ENCODE measurements around the gene EYS. TPM values are rescaled to one million over a fixed set of nuclear protein-coding genes. Genes with fewer than 3 reads are reported as not detected.

Gene EYS
- total and polyA plus RNA-seq, 4 donors = not detected

DNA sequence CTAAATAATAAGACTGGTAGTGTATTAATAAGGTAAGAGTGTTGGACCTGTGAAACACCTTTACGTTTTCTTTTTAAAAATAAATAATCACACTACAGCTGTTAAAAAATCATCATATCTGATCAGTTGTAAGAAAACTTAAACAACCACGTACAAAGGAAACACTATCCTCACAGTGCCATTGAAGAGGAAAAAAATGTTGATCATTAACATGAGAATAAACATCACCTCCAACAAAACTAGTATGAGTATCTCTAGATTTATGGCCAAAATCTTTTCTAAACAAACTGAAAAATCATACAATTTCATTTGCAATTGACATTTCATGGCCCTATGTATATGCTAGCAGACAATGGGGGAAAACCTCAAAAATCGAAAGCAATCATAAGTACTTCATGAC lies 590 bp downstream of the EYS start:
- no peaks in the 10 kb centered on the region for H3K36me3 ChIP-seq (ENCODE audit: control insufficient read depth in 1 of 2, insufficient read depth in 2 of 2, low read length in 1 of 2)
- 70 to 80% methylated on average over 3 of the region's 3 CpGs for WGBS, 2 donors

DNA sequence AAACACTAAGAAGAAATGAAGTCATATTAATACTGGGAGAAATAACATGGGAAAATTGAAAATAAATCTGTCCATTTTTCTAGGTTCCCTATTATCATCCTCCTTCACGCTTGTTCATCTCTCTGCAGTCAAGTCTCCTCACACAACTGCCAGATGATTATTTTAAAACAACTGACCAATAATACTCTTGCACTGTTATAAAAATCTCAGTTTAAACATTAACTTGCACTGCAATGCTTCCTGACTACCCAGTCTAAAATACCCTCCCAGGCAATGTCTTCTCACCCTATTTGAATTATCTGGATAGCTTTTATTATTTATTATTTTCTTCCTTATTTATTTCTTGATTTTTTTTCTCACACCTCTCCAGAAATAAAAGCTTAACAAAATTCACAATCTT lies 5.7 kb downstream of the EYS start:
- no peaks in the 10 kb centered on the region for H3K4me1 ChIP-seq (ENCODE audit: control insufficient read depth in 1 of 2, insufficient read depth in 2 of 2, low read length in 2 of 2)
- H3K36me3 ChIP-seq (ENCODE audit: control insufficient read depth in 1 of 2, insufficient read depth in 2 of 2, low read length in 1 of 2) = no peaks in the 10 kb centered on the region
- no peak for DNase-seq
- H3K9me3 ChIP-seq (ENCODE audit: control insufficient read depth, low read length) = no peaks in the 10 kb centered on the region
- 70 to 85% methylated on average over 1 of the region's 1 CpG for WGBS, 2 donors
- no peak for ATAC-seq (ENCODE audit: low FRiP score)
- intact Hi-C loops (cut with DNase I) = no loop called here
- no peak overlapping the region for H3K27ac ChIP-seq (ENCODE audit: low read depth in 1 of 2, low read length in 2 of 2)
- no peaks in the 10 kb centered on the region for H3K27me3 ChIP-seq (ENCODE audit: control insufficient read depth in 1 of 2, insufficient read depth in 2 of 2, low read length in 1 of 2)
- H3K4me3 ChIP-seq (ENCODE audit: low read length in 2 of 2) = no peak overlapping the region

More for the DNA sequence above, 590 bp downstream of the EYS start:
- Histone ChIP-seq H3K9me3 (ENCODE audit: control insufficient read depth, low read length) (no peaks in the 10 kb centered on the region), H3K27ac (ENCODE audit: low read depth in 1 of 2, low read length in 2 of 2) (no peak overlapping the region), H3K4me1 (ENCODE audit: control insufficient read depth in 1 of 2, insufficient read depth in 2 of 2, low read length in 2 of 2) (no peaks in the 10 kb centered on the region), H3K4me3 (ENCODE audit: low read length in 2 of 2) (no peak overlapping the region), H3K27me3 (ENCODE audit: control insufficient read depth in 1 of 2, insufficient read depth in 2 of 2, low read length in 1 of 2) (no peaks in the 10 kb centered on the region)
- DNase-seq = no peak
- intact Hi-C loops (cut with DNase I) = no loop called here
- no peak for ATAC-seq (ENCODE audit: low FRiP score)

DNA sequence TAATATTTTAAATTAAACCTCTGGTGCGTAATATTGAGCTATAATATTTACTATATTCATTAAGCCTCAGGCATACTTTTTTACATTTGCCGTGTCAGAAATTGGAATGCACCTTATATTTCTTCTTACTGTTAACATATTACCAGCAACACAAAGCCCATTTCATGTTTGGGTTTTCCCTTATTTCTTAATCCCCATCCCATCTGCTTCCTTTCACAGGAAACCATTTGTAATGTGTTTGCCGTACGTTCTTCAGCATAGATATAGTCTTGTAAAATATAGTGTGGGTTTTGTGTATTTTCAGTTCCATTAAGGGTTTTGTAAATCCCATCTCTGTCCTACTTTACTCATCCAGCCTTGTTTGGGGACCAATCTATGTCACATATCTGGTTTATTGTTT lies 6.5 kb downstream of the EYS start:
- H3K9me3 ChIP-seq (ENCODE audit: control insufficient read depth, low read length) = no peaks in the 10 kb centered on the region
- H3K27me3 ChIP-seq (ENCODE audit: control insufficient read depth in 1 of 2, insufficient read depth in 2 of 2, low read length in 1 of 2) = no peaks in the 10 kb centered on the region
- H3K4me1 ChIP-seq (ENCODE audit: control insufficient read depth in 1 of 2, insufficient read depth in 2 of 2, low read length in 2 of 2) = no peaks in the 10 kb centered on the region
- no peaks in the 10 kb centered on the region for H3K36me3 ChIP-seq (ENCODE audit: control insufficient read depth in 1 of 2, insufficient read depth in 2 of 2, low read length in 1 of 2)
- intact Hi-C loops (cut with DNase I) = no loop called here
- DNase-seq (no peak), ATAC-seq (ENCODE audit: low FRiP score) (no peak)
- WGBS, 2 donors = 66 to 70% methylated on average over 4 of the region's 4 CpGs
- H3K27ac ChIP-seq (ENCODE audit: low read depth in 1 of 2, low read length in 2 of 2) = no peak overlapping the region
- no peak overlapping the region for H3K4me3 ChIP-seq (ENCODE audit: low read length in 2 of 2)

DNA sequence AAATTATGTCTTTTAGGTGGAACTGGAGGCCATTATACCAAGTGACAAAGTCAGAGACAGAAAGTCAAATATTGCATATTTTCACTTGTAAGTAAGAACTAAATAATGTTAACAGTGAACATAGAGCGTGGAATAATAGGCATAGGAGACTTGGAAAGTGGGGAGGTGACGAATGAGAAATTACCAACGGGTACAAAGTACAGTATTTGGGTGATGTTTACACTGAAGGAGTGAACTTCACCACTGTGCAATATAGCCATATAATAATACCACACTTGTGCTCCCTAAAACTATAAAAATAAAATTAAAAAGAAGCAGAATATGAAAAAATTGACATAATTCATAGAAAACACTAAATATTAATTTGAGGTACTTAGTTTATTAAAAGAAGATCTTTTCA lies 14.9 kb downstream of the EYS start:
- WGBS, 2 donors = 64 to 65% methylated on average over 3 of the region's 3 CpGs
- intact Hi-C loops (cut with DNase I) = no loop called here

DNA sequence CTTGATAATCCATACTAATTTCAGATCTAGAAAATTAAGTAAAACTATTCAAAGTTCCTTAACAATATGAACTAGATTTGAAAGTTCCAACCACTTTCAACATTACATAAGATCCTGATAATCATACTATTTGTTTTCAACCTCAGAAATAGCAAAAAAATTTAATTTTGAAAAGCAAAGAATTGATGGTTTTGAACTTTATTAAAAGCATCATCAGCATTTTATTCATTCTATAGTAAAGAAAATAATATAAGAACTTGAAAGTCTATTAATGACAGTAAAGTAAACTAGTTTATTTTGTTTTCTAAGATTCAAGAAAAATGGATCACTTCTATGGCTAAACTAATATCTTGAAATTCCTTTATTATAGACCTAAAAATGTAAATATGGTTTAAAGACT lies 26.8 kb downstream of the EYS start:
- H3K4me1 ChIP-seq (ENCODE audit: control insufficient read depth in 1 of 2, insufficient read depth in 2 of 2, low read length in 2 of 2) = no peaks in the 10 kb centered on the region
- intact Hi-C loops (cut with DNase I) = no loop called here
- no peak overlapping the region for H3K27ac ChIP-seq (ENCODE audit: low read depth in 1 of 2, low read length in 2 of 2)
- no peak overlapping the region for H3K4me3 ChIP-seq (ENCODE audit: low read length in 2 of 2)
- ATAC-seq (ENCODE audit: low FRiP score) (no peak), DNase-seq (no peak)
- H3K27me3 ChIP-seq (ENCODE audit: control insufficient read depth in 1 of 2, insufficient read depth in 2 of 2, low read length in 1 of 2) = no peaks in the 10 kb centered on the region
- H3K9me3 ChIP-seq (ENCODE audit: control insufficient read depth, low read length) = peaks cover 1% of the 10 kb centered on the region
- no peaks in the 10 kb centered on the region for H3K36me3 ChIP-seq (ENCODE audit: control insufficient read depth in 1 of 2, insufficient read depth in 2 of 2, low read length in 1 of 2)

More for the DNA sequence above, 14.9 kb downstream of the EYS start:
- H3K27me3 ChIP-seq (ENCODE audit: control insufficient read depth in 1 of 2, insufficient read depth in 2 of 2, low read length in 1 of 2) = no peaks in the 10 kb centered on the region
- no peaks in the 10 kb centered on the region for H3K9me3 ChIP-seq (ENCODE audit: control insufficient read depth, low read length)
- no peak for DNase-seq
- H3K4me1 ChIP-seq (ENCODE audit: control insufficient read depth in 1 of 2, insufficient read depth in 2 of 2, low read length in 2 of 2) = no peaks in the 10 kb centered on the region
- H3K4me3 ChIP-seq (ENCODE audit: low read length in 2 of 2) = no peak overlapping the region
- no peak overlapping the region for H3K27ac ChIP-seq (ENCODE audit: low read depth in 1 of 2, low read length in 2 of 2)
- no peaks in the 10 kb centered on the region for H3K36me3 ChIP-seq (ENCODE audit: control insufficient read depth in 1 of 2, insufficient read depth in 2 of 2, low read length in 1 of 2)
- no peak for ATAC-seq (ENCODE audit: low FRiP score)

DNA sequence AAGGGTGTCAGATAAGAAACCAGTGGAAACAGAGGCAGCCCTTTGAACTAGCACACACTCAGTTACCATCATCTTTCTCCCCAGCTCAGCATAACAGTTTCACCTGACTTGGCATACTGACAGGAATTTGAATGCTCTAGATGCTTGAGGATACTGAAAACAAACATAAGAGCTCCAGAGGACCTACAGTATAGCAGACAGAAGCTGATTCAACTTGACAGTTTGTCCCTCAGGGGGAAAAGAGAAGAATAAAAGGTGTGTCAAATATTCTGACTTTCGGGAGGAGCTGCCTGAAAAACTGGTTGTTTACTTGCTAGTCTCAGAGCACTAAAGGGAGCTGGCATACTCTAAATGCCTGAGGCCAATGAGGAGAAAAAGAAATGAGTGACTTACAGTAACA lies 35.1 kb downstream of the EYS start:
- Histone ChIP-seq H3K4me1 (ENCODE audit: control insufficient read depth in 1 of 2, insufficient read depth in 2 of 2, low read length in 2 of 2) (no peaks in the 10 kb centered on the region), H3K9me3 (ENCODE audit: control insufficient read depth, low read length) (no peaks in the 10 kb centered on the region), H3K27ac (ENCODE audit: low read depth in 1 of 2, low read length in 2 of 2) (no peak overlapping the region), H3K27me3 (ENCODE audit: control insufficient read depth in 1 of 2, insufficient read depth in 2 of 2, low read length in 1 of 2) (no peaks in the 10 kb centered on the region), H3K36me3 (ENCODE audit: control insufficient read depth in 1 of 2, insufficient read depth in 2 of 2, low read length in 1 of 2) (no peaks in the 10 kb centered on the region), H3K4me3 (ENCODE audit: low read length in 2 of 2) (no peak overlapping the region)
- no peak for ATAC-seq (ENCODE audit: low FRiP score)
- DNase-seq = no peak
- 54 to 64% methylated on average over 1 of the region's 1 CpG for WGBS, 2 donors
- intact Hi-C loops (cut with DNase I) = no loop called here

DNA sequence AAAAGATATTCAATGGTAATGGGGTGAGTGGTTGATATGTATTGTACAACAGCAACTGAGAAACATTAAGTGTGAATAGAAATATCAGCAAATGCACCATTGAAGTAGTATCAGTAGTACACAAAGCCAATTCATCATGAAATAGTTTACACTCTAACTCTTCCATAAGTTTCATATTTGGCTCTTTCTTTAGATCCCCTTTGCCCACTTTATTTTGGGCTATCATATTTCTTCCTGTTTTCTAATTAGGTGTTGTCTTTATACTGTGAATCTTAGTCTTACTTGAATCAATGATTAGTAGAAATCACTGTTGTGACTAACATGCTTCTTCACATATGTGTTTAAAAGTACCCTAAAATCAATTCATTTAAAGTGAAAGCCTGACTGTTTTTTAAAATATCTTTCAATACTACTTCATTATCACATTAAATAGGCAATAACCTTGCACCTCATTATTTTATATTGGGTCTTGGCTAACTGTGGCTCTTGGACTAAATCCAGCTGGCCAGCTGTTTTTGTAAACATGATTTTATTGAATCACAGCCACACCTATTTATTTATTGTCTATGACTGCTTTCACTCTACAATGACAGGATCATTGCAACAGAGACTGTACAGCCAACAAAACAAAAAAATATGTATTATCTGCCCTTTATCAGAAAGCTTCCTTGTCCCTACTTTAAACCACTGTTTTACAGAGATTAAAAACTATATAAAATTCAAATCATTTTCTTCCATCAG lies 38.9 kb downstream of the EYS start:
- Histone ChIP-seq H3K36me3 (ENCODE audit: control insufficient read depth in 1 of 2, insufficient read depth in 2 of 2, low read length in 1 of 2) (no peaks in the 10 kb centered on the region), H3K27ac (ENCODE audit: low read depth in 1 of 2, low read length in 2 of 2) (no peak overlapping the region), H3K4me3 (ENCODE audit: low read length in 2 of 2) (no peak overlapping the region), H3K4me1 (ENCODE audit: control insufficient read depth in 1 of 2, insufficient read depth in 2 of 2, low read length in 2 of 2) (no peaks in the 10 kb centered on the region), H3K27me3 (ENCODE audit: control insufficient read depth in 1 of 2, insufficient read depth in 2 of 2, low read length in 1 of 2) (no peaks in the 10 kb centered on the region), H3K9me3 (ENCODE audit: control insufficient read depth, low read length) (no peaks in the 10 kb centered on the region)
- ATAC-seq (ENCODE audit: low FRiP score) = no peak
- intact Hi-C loops (cut with DNase I) = no loop called here
- no peak for DNase-seq

DNA sequence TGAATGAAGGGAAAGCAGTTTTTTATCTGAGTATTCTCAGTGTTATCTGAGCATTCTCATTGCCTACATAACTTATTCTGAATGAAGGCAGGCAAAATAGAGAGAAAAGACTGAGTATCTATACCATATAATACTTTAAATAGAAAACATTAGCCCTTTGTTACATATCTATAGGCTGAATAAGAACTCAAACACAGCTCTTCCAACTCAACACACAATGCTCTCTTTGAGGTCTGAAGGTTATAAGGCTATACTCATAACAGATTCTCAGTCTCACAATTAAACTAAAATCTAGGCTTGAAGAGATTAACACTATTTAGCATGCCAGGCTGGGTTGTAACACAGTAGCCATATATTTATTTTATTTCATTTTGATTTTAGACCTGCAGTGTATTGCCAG lies 56.9 kb downstream of the EYS start:
- no peaks in the 10 kb centered on the region for H3K27me3 ChIP-seq (ENCODE audit: control insufficient read depth in 1 of 2, insufficient read depth in 2 of 2, low read length in 1 of 2)
- H3K4me3 ChIP-seq (ENCODE audit: low read length in 2 of 2) = no peak overlapping the region
- no peaks in the 10 kb centered on the region for H3K36me3 ChIP-seq (ENCODE audit: control insufficient read depth in 1 of 2, insufficient read depth in 2 of 2, low read length in 1 of 2)
- intact Hi-C loops (cut with DNase I) = no loop called here
- no peak overlapping the region for H3K27ac ChIP-seq (ENCODE audit: low read depth in 1 of 2, low read length in 2 of 2)
- no peaks in the 10 kb centered on the region for H3K4me1 ChIP-seq (ENCODE audit: control insufficient read depth in 1 of 2, insufficient read depth in 2 of 2, low read length in 2 of 2)
- no peak for ATAC-seq (ENCODE audit: low FRiP score)
- no peaks in the 10 kb centered on the region for H3K9me3 ChIP-seq (ENCODE audit: control insufficient read depth, low read length)
- DNase-seq = no peak

DNA sequence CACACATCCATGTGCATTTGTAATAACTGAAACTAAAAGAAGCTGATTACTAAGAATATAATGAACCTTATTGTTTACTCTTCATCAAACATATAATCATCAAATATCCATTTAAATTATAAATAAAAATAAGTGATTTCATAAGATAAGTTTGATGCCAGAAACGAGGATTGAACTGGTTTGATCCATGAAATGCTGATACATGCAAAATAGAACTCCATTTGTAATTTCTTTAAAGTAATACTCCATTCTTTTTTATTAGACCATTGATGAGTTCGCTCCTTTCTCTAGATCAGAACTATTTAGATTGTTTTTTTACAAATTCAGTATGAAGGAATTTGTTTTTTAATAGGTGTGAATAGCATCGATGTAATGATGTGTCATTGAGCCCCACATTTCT lies 57.6 kb downstream of the EYS start:
- Histone ChIP-seq H3K4me3 (ENCODE audit: low read length in 2 of 2) (no peak overlapping the region), H3K9me3 (ENCODE audit: control insufficient read depth, low read length) (no peaks in the 10 kb centered on the region), H3K27me3 (ENCODE audit: control insufficient read depth in 1 of 2, insufficient read depth in 2 of 2, low read length in 1 of 2) (no peaks in the 10 kb centered on the region), H3K27ac (ENCODE audit: low read depth in 1 of 2, low read length in 2 of 2) (no peak overlapping the region), H3K4me1 (ENCODE audit: control insufficient read depth in 1 of 2, insufficient read depth in 2 of 2, low read length in 2 of 2) (no peaks in the 10 kb centered on the region), H3K36me3 (ENCODE audit: control insufficient read depth in 1 of 2, insufficient read depth in 2 of 2, low read length in 1 of 2) (no peaks in the 10 kb centered on the region)
- whole genome bisulfite sequencing, 2 donors = 67 to 75% methylated on average over 3 of the region's 3 CpGs
- no peak for ATAC-seq (ENCODE audit: low FRiP score)
- no peak for DNase-seq
- intact Hi-C loops (cut with DNase I) = no loop called here
